GM18507 (cell line): ENCODE data around the gene CERT1.

Experiments used
- DNase-seq: peaks from one replicate; pipeline ENCODE4 v3.0.0; 2011; ENCODE audit warnings: low read depth; ENCODE audit not compliant: insufficient read length; ENCODE audit errors: extremely low spot score
- FAIRE-seq: peaks from 2 replicates; lab custom pipeline; 2011; peaks lifted over from hg19 to GRCh38; lab: Jason Lieb, UNC

CERT1 gene

GRCh38 chr5:75438722-75439121, 72.7 kb downstream of the CERT1 start:
- FAIRE-seq: no peak
- DNase-seq: no peak

GRCh38 chr5:75435096-75435495, 76.3 kb downstream of the CERT1 start:
- FAIRE-seq (no peak), DNase-seq (no peak)

GRCh38 chr5:75433814-75434506, 77.5 kb downstream of the CERT1 start:
- FAIRE-seq (peak; percentile 33), DNase-seq (no peak)

GRCh38 chr5:75414241-75414640, 97.2 kb downstream of the CERT1 start:
- FAIRE-seq: no peak
- DNase-seq: no peak

GRCh38 chr5:75412111-75412990, 99.1 kb downstream of the CERT1 start:
- DNase-seq (no peak), FAIRE-seq (no peak)

- DNase-seq (no peak), FAIRE-seq (no peak)
Observed at GRCh38 chr5:75405296-75405695, 106.1 kb downstream of the CERT1 start.

GRCh38 chr5:75395277-75395676, 116.2 kb downstream of the CERT1 start:
- FAIRE-seq (no peak), DNase-seq (no peak)

GRCh38 chr5:75389430-75389829, 122.0 kb downstream of the CERT1 start:
- DNase-seq (no peak), FAIRE-seq (no peak)

- FAIRE-seq: no peak
- no peak for DNase-seq
Observed at GRCh38 chr5:75387806-75388205, 123.6 kb downstream of the CERT1 start.

GRCh38 chr5:75384218-75384617, 127.2 kb downstream of the CERT1 start:
- FAIRE-seq: no peak
- no peak for DNase-seq

GRCh38 chr5:75381456-75381855, 130.0 kb downstream of the CERT1 start:
- DNase-seq (no peak), FAIRE-seq (no peak)

- FAIRE-seq: no peak
- no peak for DNase-seq
Observed at GRCh38 chr5:75380099-75380498, 131.3 kb downstream of the CERT1 start.

GRCh38 chr5:75375414-75375813, 136.0 kb downstream of the CERT1 start:
- DNase-seq (no peak), FAIRE-seq (no peak)

GRCh38 chr5:75374394-75374814, 137.0 kb downstream of the CERT1 start:
- no peak for DNase-seq
- FAIRE-seq: peak; percentile 5

- DNase-seq (no peak), FAIRE-seq (no peak)
Observed at GRCh38 chr5:75373862-75374261, 137.6 kb downstream of the CERT1 start.

- FAIRE-seq: no peak
- DNase-seq: no peak
Observed at GRCh38 chr5:75368391-75368790, 143.0 kb downstream of the CERT1 start.

GRCh38 chr5:75367401-75367800, 144.0 kb downstream of the CERT1 start:
- FAIRE-seq: no peak
- no peak for DNase-seq

- FAIRE-seq (no peak), DNase-seq (peak; percentile 11)
Observed at GRCh38 chr5:75366787-75367186, 144.6 kb downstream of the CERT1 start.

GRCh38 chr5:75365740-75366139, 145.7 kb downstream of the CERT1 start:
- DNase-seq (no peak), FAIRE-seq (no peak)

GRCh38 chr5:75364571-75365280, 146.7 kb downstream of the CERT1 start:
- DNase-seq (no peak), FAIRE-seq (no peak)
